ENCODE results near the gene CYP46A1. TPM values are rescaled to one million over a fixed set of nuclear protein-coding genes. Genes with fewer than 3 reads are reported as not detected.

The CYP46A1 gene
- total RNA-seq, 4 donors from 2014 or later = 0.13 to 2.5 TPM; not detected in 2

DNA sequence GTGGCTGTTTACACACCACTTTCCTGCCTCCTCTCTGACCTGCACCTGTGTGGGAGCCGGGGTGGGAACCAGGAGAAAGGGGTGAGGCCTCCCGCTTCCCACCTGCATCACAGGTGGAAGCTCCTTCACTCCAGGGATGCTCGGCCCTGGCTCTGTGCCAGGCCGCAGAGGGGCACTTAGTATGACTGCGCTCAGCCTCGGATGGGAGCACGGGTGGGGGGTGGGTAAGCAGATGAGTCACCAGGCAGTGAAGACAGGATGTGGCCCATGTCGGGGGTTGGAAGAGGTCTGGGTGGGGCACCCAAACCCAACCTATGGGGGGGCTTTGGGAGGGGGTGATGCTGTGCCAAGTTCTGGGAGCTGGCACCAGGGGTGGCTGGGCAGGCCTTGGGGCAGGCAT lies 7.4 kb upstream of the CYP46A1 start:
- Histone ChIP-seq H3K27me3 (no peaks in the 10 kb centered on the region), H3K27ac (no peak overlapping the region), H3K9me3 (peaks cover 0 to 10% (median 4%) of the 10 kb centered on the region in 4 donors), H3K4me3 (no peak overlapping the region), H3K4me1 (peaks cover 0 to 11% (median 0%) of the 10 kb centered on the region in 4 donors), H3K36me3 (no peaks in the 10 kb centered on the region)
- TF ChIP-seq, protein P1, sequence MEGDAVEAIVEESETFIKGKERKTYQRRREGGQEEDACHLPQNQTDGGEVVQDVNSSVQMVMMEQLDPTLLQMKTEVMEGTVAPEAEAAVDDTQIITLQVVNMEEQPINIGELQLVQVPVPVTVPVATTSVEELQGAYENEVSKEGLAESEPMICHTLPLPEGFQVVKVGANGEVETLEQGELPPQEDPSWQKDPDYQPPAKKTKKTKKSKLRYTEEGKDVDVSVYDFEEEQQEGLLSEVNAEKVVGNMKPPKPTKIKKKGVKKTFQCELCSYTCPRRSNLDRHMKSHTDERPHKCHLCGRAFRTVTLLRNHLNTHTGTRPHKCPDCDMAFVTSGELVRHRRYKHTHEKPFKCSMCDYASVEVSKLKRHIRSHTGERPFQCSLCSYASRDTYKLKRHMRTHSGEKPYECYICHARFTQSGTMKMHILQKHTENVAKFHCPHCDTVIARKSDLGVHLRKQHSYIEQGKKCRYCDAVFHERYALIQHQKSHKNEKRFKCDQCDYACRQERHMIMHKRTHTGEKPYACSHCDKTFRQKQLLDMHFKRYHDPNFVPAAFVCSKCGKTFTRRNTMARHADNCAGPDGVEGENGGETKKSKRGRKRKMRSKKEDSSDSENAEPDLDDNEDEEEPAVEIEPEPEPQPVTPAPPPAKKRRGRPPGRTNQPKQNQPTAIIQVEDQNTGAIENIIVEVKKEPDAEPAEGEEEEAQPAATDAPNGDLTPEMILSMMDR (IDR thresholded peaks at IDR 0.05) = no peak
- TF ChIP-seq POLR2A (IDR thresholded peaks at IDR 0.05) = no peak
- no peak for DNase-seq

GRCh38 chr14:99677231-99678140 lies 6.6 kb upstream of the CYP46A1 start:
- DNase-seq = no peak
- H3K36me3 ChIP-seq = no peaks in the 10 kb centered on the region

GRCh38 chr14:99678198-99678597 lies 5.9 kb upstream of the CYP46A1 start:
- Histone ChIP-seq H3K36me3 (no peaks in the 10 kb centered on the region), H3K27me3 (no peaks in the 10 kb centered on the region), H3K4me3 (no peak overlapping the region), H3K9me3 (peaks cover 0 to 10% (median 4%) of the 10 kb centered on the region in 4 donors), H3K4me1 (peaks cover 5 to 6% (median 5%) of the 10 kb centered on the region in 4 donors), H3K27ac (no peak overlapping the region)
- DNase-seq = no peak
- TF ChIP-seq, protein P1 (IDR thresholded peaks at IDR 0.05) = no peak
- no peak for TF ChIP-seq POLR2A (IDR thresholded peaks at IDR 0.05)

More at GRCh38 chr14:99677231-99678140, 6.6 kb upstream of the CYP46A1 start:
- no peak overlapping the region for H3K4me3 ChIP-seq
- peaks cover 0 to 10% (median 4%) of the 10 kb centered on the region in 4 donors for H3K9me3 ChIP-seq
- no peaks in the 10 kb centered on the region for H3K27me3 ChIP-seq
- peaks cover 0 to 2% (median 0%) of the 10 kb centered on the region in 4 donors for H3K4me1 ChIP-seq
- H3K27ac ChIP-seq = no peak overlapping the region
- TF ChIP-seq POLR2A (IDR thresholded peaks at IDR 0.05) = no peak
- TF ChIP-seq, protein P1 (IDR thresholded peaks at IDR 0.05) = no peak

- Histone ChIP-seq H3K4me3 (no peak overlapping the region), H3K36me3 (no peaks in the 10 kb centered on the region), H3K27me3 (no peaks in the 10 kb centered on the region), H3K27ac (no peak overlapping the region), H3K4me1 (peaks cover 6 to 9% (median 8%) of the 10 kb centered on the region in 4 donors), H3K9me3 (peaks cover 0 to 10% (median 4%) of the 10 kb centered on the region in 4 donors)
- TF ChIP-seq, protein P1 (IDR thresholded peaks at IDR 0.05) = no peak
- TF ChIP-seq POLR2A (IDR thresholded peaks at IDR 0.05) = no peak
- no peak for DNase-seq
Measured at GRCh38 chr14:99679111-99679510, 5.0 kb upstream of the CYP46A1 start.

- peaks cover 8 to 14% (median 9%) of the 10 kb centered on the region in 4 donors for H3K4me1 ChIP-seq
- no peak overlapping the region for H3K27ac ChIP-seq
- DNase-seq = no peak
- TF ChIP-seq, protein P1 (IDR thresholded peaks at IDR 0.05) = no peak
- TF ChIP-seq POLR2A (IDR thresholded peaks at IDR 0.05) = no peak
- H3K27me3 ChIP-seq = no peaks in the 10 kb centered on the region
- H3K36me3 ChIP-seq = no peaks in the 10 kb centered on the region
- no peak overlapping the region for H3K4me3 ChIP-seq
- peaks cover 0 to 10% (median 4%) of the 10 kb centered on the region in 4 donors for H3K9me3 ChIP-seq
Measured at GRCh38 chr14:99679543-99679942, 4.6 kb upstream of the CYP46A1 start.

All from Peyer's patch (tissue), 4 donors.